CD14-positive monocyte (primary cell): Measurements from ENCODE around the gene UMPS. TPM values are rescaled to one million over a fixed set of nuclear protein-coding genes. Genes with fewer than 3 reads are reported as not detected.

Experiments
- DNase-seq, 3 donors: peaks; one replicate each; pipeline ENCODE4 v3.0.0-alpha.2; 2011 to 2022
- H2AFZ ChIP-seq: 2 replicates; pipeline ENCODE4 v1.6.0; 2012; ENCODE audit warnings: mild to moderate bottlenecking, low read depth, low read length, inconsistent platforms; ENCODE audit not compliant: insufficient read depth, poor library complexity, severe bottlenecking
- H3K27ac ChIP-seq, 2 donors: 1 replicate in 1 of 2; 2 replicates in 1 of 2; pipeline ENCODE4 v1.5.1; 2012 to 2013; ENCODE audit warnings: low read length in 2 of 2, control low read depth in 1 of 2, inconsistent platforms in 1 of 2, low read depth in 1 of 2, mild to moderate bottlenecking in 1 of 2
- H3K27me3 ChIP-seq, 2 donors: one replicate each; pipeline versions ENCODE4 v1.6.0 to v1.6.1; 2011 to 2013; ENCODE audit warnings: low read length in 2 of 2; ENCODE audit not compliant: control insufficient read depth in 2 of 2, insufficient read depth in 2 of 2
- H3K36me3 ChIP-seq, 2 donors: replicated peaks in 1 of 2; 1 replicate in 1 of 2; 2 replicates in 1 of 2; pipeline versions ENCODE4 v1.5.1 to v1.6.1; 2012 to 2013; ENCODE audit warnings: low read length in 2 of 2, control low read depth in 1 of 2, inconsistent platforms in 1 of 2, mild to moderate bottlenecking in 1 of 2; ENCODE audit not compliant: insufficient read depth in 2 of 2, control insufficient read depth in 1 of 2
- H3K4me1 ChIP-seq, 2 donors: 1 replicate in 1 of 2; 2 replicates in 1 of 2; pipeline versions ENCODE4 v1.5.1 to v1.6.1; 2012 to 2013; ENCODE audit warnings: low read length in 2 of 2, control low read depth in 1 of 2, inconsistent platforms in 1 of 2, mild to moderate bottlenecking in 1 of 2, moderate library complexity in 1 of 2; ENCODE audit not compliant: insufficient read depth in 2 of 2, control insufficient read depth in 1 of 2
- H3K4me2 ChIP-seq: replicated peaks from 2 replicates; pipeline ENCODE3; 2012; ENCODE audit warnings: low read length, moderate library complexity, mild to moderate bottlenecking; ENCODE audit not compliant: poor library complexity, severe bottlenecking; ENCODE audit errors: extremely low read depth
- H3K4me3 ChIP-seq, 3 experiments: fragments of 200-600 bp in 1 of 3; sonication (generic) in 1 of 3; replicated peaks in 1 of 3; 1 replicate in 2 of 3; 2 replicates in 1 of 3; pipeline ENCODE4 v1.5.1; 2011 to 2013; ENCODE audit warnings: low read length in 3 of 3, mild to moderate bottlenecking in 3 of 3, control low read depth in 2 of 3, low read depth in 2 of 3, inconsistent platforms in 1 of 3, moderate library complexity in 1 of 3
- H3K79me2 ChIP-seq: 2 replicates; pipeline ENCODE4 v1.6.0; 2012; ENCODE audit warnings: mild to moderate bottlenecking, control low read depth, inconsistent platforms, low read length, moderate library complexity; ENCODE audit not compliant: insufficient read depth
- H3K9ac ChIP-seq: 2 replicates; pipeline ENCODE4 v1.6.0; 2017; ENCODE audit warnings: low read length, mild to moderate bottlenecking; ENCODE audit not compliant: insufficient read depth, poor library complexity, severe bottlenecking
- H3K9me3 ChIP-seq, 2 donors: replicated peaks in 1 of 2; 1 replicate in 1 of 2; 2 replicates in 1 of 2; pipeline versions ENCODE4 v1.5.1 to v1.6.1; 2012 to 2013; ENCODE audit warnings: low read length in 2 of 2, control low read depth in 1 of 2; ENCODE audit not compliant: control insufficient read depth in 1 of 2, insufficient read depth in 1 of 2
- H4K20me1 ChIP-seq: 2 replicates; pipeline ENCODE4 v1.6.0; 2012; ENCODE audit warnings: mild to moderate bottlenecking, low read length, control low read depth, moderate library complexity; ENCODE audit not compliant: insufficient read depth
- H3K27ac Mint-ChIP-seq, 7 donors: one replicate each; pipeline ENCODE4 v1.8.0; 2020; ENCODE audit warnings: mild to moderate bottlenecking in 7 of 7, mixed read lengths in 7 of 7, moderate library complexity in 6 of 7, inconsistent platforms in 2 of 7
- H3K27me3 Mint-ChIP-seq, 3 donors: one replicate each; pipeline ENCODE4 v1.8.0; 2021 to 2022; ENCODE audit warnings: low read depth in 3 of 3, mild to moderate bottlenecking in 3 of 3, mixed read lengths in 3 of 3, moderate library complexity in 3 of 3, inconsistent platforms in 1 of 3
- H3K36me3 Mint-ChIP-seq, 2 donors: one replicate each; pipeline ENCODE4 v1.8.0; 2020; ENCODE audit warnings: mixed read lengths in 2 of 2, inconsistent platforms in 1 of 2, mild to moderate bottlenecking in 1 of 2
- H3K4me1 Mint-ChIP-seq: one replicate; pipeline ENCODE4 v1.8.0; 2020; ENCODE audit warnings: mild to moderate bottlenecking, mixed read lengths
- H3K4me3 Mint-ChIP-seq, 2 donors: one replicate each; pipeline ENCODE4 v1.8.0; 2020; ENCODE audit warnings: mild to moderate bottlenecking in 2 of 2, mixed read lengths in 2 of 2, moderate library complexity in 1 of 2
- H3K9me3 Mint-ChIP-seq, 7 donors: one replicate each; pipeline ENCODE4 v1.8.0; 2020 to 2022; ENCODE audit warnings: mixed read lengths in 7 of 7, mild to moderate bottlenecking in 6 of 7, moderate library complexity in 6 of 7, inconsistent platforms in 2 of 7
- WGBS: methylation state at CpG from one replicate; pipeline ENCODE4 v1.1.5; 2013; ENCODE audit warnings: missing lambda C conversion rate; ENCODE audit not compliant: insufficient coverage; 5-methylcytosine and 5-hydroxymethylcytosine counted together
- intact Hi-C, 2 donors: fragments of 100-400 bp; cut with micrococcal nuclease; formaldehyde crosslinking; loops; one replicate each; pipeline versions ENCODE4 v1.15.0 to v1.15.1; 2023
- polyA plus RNA-seq, 3 donors: library from polyadenylated mRNA; depleted of rRNA in 1 of 3; unstranded in 2 of 3; stranded (reverse) in 1 of 3; fragments of 300-500 nt in 2 of 3; fragments of >200 nt in 1 of 3; fragmentation: Illumina TruSeq in 2 of 3; gene quantifications; 1 replicate in 2 of 3; 2 replicates in 1 of 3; pipeline ENCODE4 v1.2.3, GENCODE V29; 2012 to 2021
- TF ChIP-seq, protein P1 (sequence below): fragments of 200-600 bp; IDR thresholded peaks from one replicate; pipeline ENCODE4 v1.8.0; 2022; ENCODE audit warnings: antibody characterized with exemption, mild to moderate bottlenecking

Gene UMPS
- polyA plus RNA-seq, 3 donors = 4.6 to 13.5 (median 9.1) TPM

GRCh38 chr3:124722589-124722988, 7.7 kb upstream of the UMPS start:
- H3K4me1 Mint-ChIP-seq = no peaks in the 10 kb centered on the region
- Histone ChIP-seq H3K9me3 (no peaks in the 10 kb centered on the region), H3K36me3 (no peaks in the 10 kb centered on the region), H3K27me3 (peaks cover 42 to 47% of the 10 kb centered on the region in 2 donors), H3K4me1 (no peaks in the 10 kb centered on the region), H3K27ac (no peak overlapping the region), H4K20me1 (no peaks in the 10 kb centered on the region), H3K4me2 (no peak overlapping the region), H3K4me3 (no peak overlapping the region), H2AFZ (no peak overlapping the region), H3K9ac (no peak overlapping the region), H3K79me2 (no peaks in the 10 kb centered on the region)
- no peak overlapping the region for H3K4me3 Mint-ChIP-seq
- no peak overlapping the region for H3K27ac Mint-ChIP-seq
- no peak for DNase-seq
- TF ChIP-seq, protein P1, sequence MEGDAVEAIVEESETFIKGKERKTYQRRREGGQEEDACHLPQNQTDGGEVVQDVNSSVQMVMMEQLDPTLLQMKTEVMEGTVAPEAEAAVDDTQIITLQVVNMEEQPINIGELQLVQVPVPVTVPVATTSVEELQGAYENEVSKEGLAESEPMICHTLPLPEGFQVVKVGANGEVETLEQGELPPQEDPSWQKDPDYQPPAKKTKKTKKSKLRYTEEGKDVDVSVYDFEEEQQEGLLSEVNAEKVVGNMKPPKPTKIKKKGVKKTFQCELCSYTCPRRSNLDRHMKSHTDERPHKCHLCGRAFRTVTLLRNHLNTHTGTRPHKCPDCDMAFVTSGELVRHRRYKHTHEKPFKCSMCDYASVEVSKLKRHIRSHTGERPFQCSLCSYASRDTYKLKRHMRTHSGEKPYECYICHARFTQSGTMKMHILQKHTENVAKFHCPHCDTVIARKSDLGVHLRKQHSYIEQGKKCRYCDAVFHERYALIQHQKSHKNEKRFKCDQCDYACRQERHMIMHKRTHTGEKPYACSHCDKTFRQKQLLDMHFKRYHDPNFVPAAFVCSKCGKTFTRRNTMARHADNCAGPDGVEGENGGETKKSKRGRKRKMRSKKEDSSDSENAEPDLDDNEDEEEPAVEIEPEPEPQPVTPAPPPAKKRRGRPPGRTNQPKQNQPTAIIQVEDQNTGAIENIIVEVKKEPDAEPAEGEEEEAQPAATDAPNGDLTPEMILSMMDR = no peak
- H3K36me3 Mint-ChIP-seq = no peaks in the 10 kb centered on the region
- intact Hi-C loops = no loop called here
- H3K9me3 Mint-ChIP-seq = no peaks in the 10 kb centered on the region
- H3K27me3 Mint-ChIP-seq = peaks cover 21 to 51% (median 38%) of the 10 kb centered on the region in 3 donors
- WGBS = 52% methylated on average over 2 of the region's 2 CpGs

GRCh38 chr3:124730941-124731297, 667 bp downstream of the UMPS start:
- Mint-ChIP-seq H3K9me3 (peaks cover 0 to 6% (median 2%) of the 10 kb centered on the region in 7 donors), H3K27ac (peak overlapping the region; percentile 94 to 99 (median 97)), H3K27me3 (peaks cover 17 to 27% (median 19%) of the 10 kb centered on the region in 3 donors), H3K36me3 (peaks cover 9 to 16% of the 10 kb centered on the region in 2 donors), H3K4me3 (peak overlapping the region; percentile 99 to 100), H3K4me1 (peaks cover 22% of the 10 kb centered on the region)
- DNase-seq = no peak
- peaks cover 42% of the 10 kb centered on the region for H3K79me2 ChIP-seq
- H2AFZ ChIP-seq = peak overlapping the region; percentile 98
- H3K36me3 ChIP-seq = peaks cover 0 to 10% of the 10 kb centered on the region in 2 donors
- H3K4me2 ChIP-seq = peak overlapping the region; percentile 80
- TF ChIP-seq, protein P1 = no peak
- H3K9me3 ChIP-seq = no peaks in the 10 kb centered on the region
- intact Hi-C loops = loop anchor here in 1 of 2 donors (10.0 kb wide), 1 partner anchor 1936 kb away; the partner anchor contains the start of genes HSPBAP1 and SLC49A4
- peaks cover 9 to 31% of the 10 kb centered on the region in 2 donors for H3K27me3 ChIP-seq
- peak overlapping the region; percentile 81 to 95 (median 87) for H3K4me3 ChIP-seq
- peak overlapping the region in 1 of 2 donors; percentile 92 for H3K27ac ChIP-seq
- peak overlapping the region; percentile 83 for H3K9ac ChIP-seq
- WGBS = 14% methylated on average over 9 of the region's 13 CpGs
- no peaks in the 10 kb centered on the region for H4K20me1 ChIP-seq
- peaks cover 12 to 13% of the 10 kb centered on the region in 2 donors for H3K4me1 ChIP-seq
